GM21576 (cell line): Measurements from ENCODE around the gene GPER1.
"Not testable (repeated sequence)": the region's sequence is repeated elsewhere in the genome, so short reads cannot be mapped to it uniquely, and the experiment has no call there.

Experiments used
- ATAC-seq: cut with Tn5 transposase; IDR thresholded peaks from one replicate; pipeline ENCODE4 v1.9.1; 2021; ENCODE audit warnings: mild to moderate bottlenecking, moderate library complexity; ENCODE audit not compliant: unreplicated experiment

Gene GPER1

DNA sequence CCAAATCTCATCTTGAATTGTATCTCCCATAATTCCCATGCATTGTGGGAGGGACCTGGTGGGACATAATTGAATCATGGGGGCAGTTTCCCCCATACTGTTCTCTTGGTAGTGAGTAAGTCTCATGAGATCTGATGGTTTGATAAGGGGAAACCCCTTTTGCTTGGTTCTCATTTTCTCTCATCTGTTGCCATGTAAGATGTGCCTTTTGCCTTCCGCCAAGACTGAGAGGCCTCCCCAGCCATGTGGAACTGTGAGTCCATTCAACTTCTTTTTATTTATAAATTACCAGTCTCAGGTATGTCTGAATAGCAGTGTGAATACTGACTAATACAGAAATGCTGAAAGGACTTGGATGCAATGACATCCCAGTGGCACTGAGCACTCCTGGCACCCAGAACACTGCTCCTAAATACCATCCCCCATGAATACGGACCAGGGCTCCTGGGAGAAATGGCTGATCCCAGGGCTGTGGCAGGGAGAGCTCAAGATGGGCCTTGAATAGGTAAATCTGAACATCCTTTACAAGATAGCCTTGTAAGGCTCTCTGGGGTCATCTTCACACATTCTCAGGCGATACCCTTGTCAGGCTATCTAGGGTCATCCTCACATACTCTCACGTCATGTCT, 52.7 kb downstream of the GPER1 start:
- ATAC-seq = no peak

DNA sequence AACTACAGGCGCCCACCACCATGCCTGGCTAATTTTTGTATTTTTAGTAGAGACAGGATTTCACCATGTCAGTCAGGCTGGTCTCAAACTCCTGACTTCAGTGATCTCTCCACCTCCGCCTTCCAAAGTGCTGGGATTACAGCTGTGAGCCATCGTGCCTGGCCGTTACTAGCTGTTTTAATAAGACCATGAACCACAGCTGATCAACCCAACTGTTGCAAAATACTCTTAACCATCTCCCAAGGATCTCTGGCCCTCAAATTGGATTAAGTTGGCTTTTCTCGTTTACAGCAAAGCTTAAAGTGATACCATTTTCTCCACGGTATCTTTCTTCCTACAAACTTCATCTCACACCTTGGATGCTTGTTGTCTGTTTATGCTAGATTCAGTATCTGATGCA, 53.7 kb downstream of the GPER1 start:
- ATAC-seq = no peak

DNA sequence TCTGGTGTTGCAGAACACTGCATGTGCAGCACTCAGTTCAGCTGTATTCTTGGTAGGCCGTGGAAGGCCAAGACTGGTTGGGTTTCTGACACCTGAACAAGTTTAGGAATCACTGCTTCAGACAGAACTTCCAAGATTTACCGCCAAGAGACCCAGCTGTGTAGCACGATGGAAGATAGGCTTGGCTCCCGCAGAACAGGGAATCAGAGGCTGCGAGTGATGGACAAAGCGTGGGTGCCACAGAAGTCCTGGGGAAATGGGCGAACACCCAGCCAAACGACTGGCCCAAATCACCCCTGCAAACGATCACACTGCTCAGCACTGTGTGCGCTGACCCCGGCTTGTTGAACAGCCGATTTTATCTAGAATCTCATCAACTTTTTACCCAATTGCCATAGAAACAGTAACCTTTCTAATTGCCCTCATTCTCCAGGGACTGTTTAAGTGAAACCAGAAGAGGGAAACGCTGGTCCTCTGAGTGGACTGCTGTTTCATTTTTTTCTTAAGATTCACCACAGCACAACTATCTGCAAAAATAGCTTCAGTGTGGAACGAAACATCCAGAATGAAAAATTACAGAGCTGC, 54.2 kb downstream of the GPER1 start:
- no peak for ATAC-seq

GRCh38 chr7:1143031-1143430, 55.1 kb downstream of the GPER1 start:
- ATAC-seq = not testable (repeated sequence)
